Activated naive CD8-positive, alpha-beta T cell treated with anti-CD3 and anti-CD28 coated beads, Interleukin-2, amount 10 ng/mL, durations not matched to agents 7 days and 5 days (primary cell): ENCODE results near the gene HYI. TPM values are rescaled to one million over a fixed set of nuclear protein-coding genes. Genes with fewer than 3 reads are reported as not detected.

ENCODE experiments used
- ATAC-seq: fragments of 150-1000 bp; cut with Tn5 transposase; one replicate; pipeline ENCODE4 v1.10.0; 2021; ENCODE audit warnings: low read depth, moderate library complexity
- POLR2A ChIA-PET: fragments of 350-600 bp; sonication (Branson Sonifier 250); formaldehyde crosslinking; loops from one replicate; lab custom pipeline; 2021; ENCODE audit warnings: antibody characterized with exemption; lab: Charles Lee
- DNase-seq: peaks from one replicate; pipeline ENCODE4 v3.0.0; 2021
- H3K27ac Mint-ChIP-seq: one replicate; pipeline ENCODE4 v1.8.0; 2022; ENCODE audit warnings: mild to moderate bottlenecking, mixed read lengths
- H3K27me3 Mint-ChIP-seq: one replicate; pipeline ENCODE4 v1.8.0; 2022; ENCODE audit warnings: mild to moderate bottlenecking, moderate library complexity, mixed read lengths
- H3K36me3 Mint-ChIP-seq: one replicate; pipeline ENCODE4 v1.8.0; 2021; ENCODE audit warnings: mild to moderate bottlenecking, mixed read lengths
- H3K4me1 Mint-ChIP-seq: one replicate; pipeline ENCODE4 v1.8.0; 2021; ENCODE audit warnings: mixed read lengths
- H3K4me3 Mint-ChIP-seq: one replicate; pipeline ENCODE4 v1.8.0; 2022; ENCODE audit warnings: mild to moderate bottlenecking, moderate library complexity, mixed read lengths
- H3K9me3 Mint-ChIP-seq: one replicate; pipeline ENCODE4 v1.8.0; 2021; ENCODE audit warnings: mixed read lengths
- total RNA-seq, 2 experiments: library from RNA; stranded (reverse); gene quantifications; one replicate each; pipeline ENCODE4 v1.2.3, GENCODE V29; 2021

HYI gene
- total RNA-seq, 2 experiments from 2014 or later: 18.3 to 21.3 TPM

GRCh38 chr1:43446388-43446740, 7.4 kb downstream of the HYI start:
- Mint-ChIP-seq H3K4me1 (no peaks in the 10 kb centered on the region), H3K9me3 (no peaks in the 10 kb centered on the region), H3K36me3 (peaks cover 9% of the 10 kb centered on the region), H3K27ac (no peak overlapping the region), H3K4me3 (no peak overlapping the region), H3K27me3 (no peaks in the 10 kb centered on the region)
- DNase-seq (peak; percentile 23), ATAC-seq (no peak)
- POLR2A ChIA-PET: no interaction called here

- Mint-ChIP-seq H3K36me3 (peaks cover 9% of the 10 kb centered on the region), H3K4me1 (no peaks in the 10 kb centered on the region), H3K9me3 (no peaks in the 10 kb centered on the region), H3K4me3 (no peak overlapping the region), H3K27ac (no peak overlapping the region), H3K27me3 (no peaks in the 10 kb centered on the region)
- POLR2A ChIA-PET: no interaction called here
- ATAC-seq: no peak
- DNase-seq: no peak
Observed at GRCh38 chr1:43445606-43446387, 7.9 kb downstream of the HYI start.

GRCh38 chr1:43444836-43445235, 8.9 kb downstream of the HYI start:
- no peaks in the 10 kb centered on the region for H3K4me1 Mint-ChIP-seq
- no peak overlapping the region for H3K4me3 Mint-ChIP-seq
- DNase-seq (peak; percentile 10), ATAC-seq (no peak)
- POLR2A ChIA-PET: no interaction called here
- no peaks in the 10 kb centered on the region for H3K9me3 Mint-ChIP-seq
- H3K27me3 Mint-ChIP-seq: no peaks in the 10 kb centered on the region
- no peak overlapping the region for H3K27ac Mint-ChIP-seq
- H3K36me3 Mint-ChIP-seq: peaks cover 9% of the 10 kb centered on the region

GRCh38 chr1:43444151-43444828, 9.4 kb downstream of the HYI start:
- Mint-ChIP-seq H3K4me1 (no peaks in the 10 kb centered on the region), H3K36me3 (peaks cover 7% of the 10 kb centered on the region), H3K27ac (no peak overlapping the region), H3K27me3 (no peaks in the 10 kb centered on the region), H3K4me3 (no peak overlapping the region), H3K9me3 (no peaks in the 10 kb centered on the region)
- POLR2A ChIA-PET: interaction anchor here (0.5 kb wide), 1 partner anchor 1100 kb away, joined by 3 read pairs; no protein-coding TSS in a partner anchor
- ATAC-seq: no peak
- peak; percentile 17 for DNase-seq

- POLR2A ChIA-PET: no interaction called here
- H3K4me1 Mint-ChIP-seq: no peaks in the 10 kb centered on the region
- peaks cover 3% of the 10 kb centered on the region for H3K36me3 Mint-ChIP-seq
Observed at GRCh38 chr1:43443197-43443946, 10.4 kb downstream of the HYI start.

GRCh38 chr1:43442756-43443155, 11.0 kb downstream of the HYI start:
- Mint-ChIP-seq H3K27me3 (no peaks in the 10 kb centered on the region), H3K4me3 (no peak overlapping the region), H3K36me3 (peaks cover 3% of the 10 kb centered on the region), H3K4me1 (no peaks in the 10 kb centered on the region), H3K27ac (no peak overlapping the region), H3K9me3 (no peaks in the 10 kb centered on the region)
- POLR2A ChIA-PET: interaction anchor here (1.2 kb wide), 1 partner anchor 9 kb away, joined by 3 read pairs; no protein-coding TSS in a partner anchor
- DNase-seq: no peak
- no peak for ATAC-seq

More at GRCh38 chr1:43443197-43443946, 10.4 kb downstream of the HYI start:
- Mint-ChIP-seq H3K27ac (no peak overlapping the region), H3K27me3 (no peaks in the 10 kb centered on the region), H3K9me3 (no peaks in the 10 kb centered on the region), H3K4me3 (no peak overlapping the region)
- ATAC-seq: no peak
- peak; percentile 19 for DNase-seq

GRCh38 chr1:43441894-43442637, 11.7 kb downstream of the HYI start:
- no peak overlapping the region for H3K27ac Mint-ChIP-seq
- H3K4me1 Mint-ChIP-seq: no peaks in the 10 kb centered on the region
- H3K27me3 Mint-ChIP-seq: no peaks in the 10 kb centered on the region
- peaks cover 3% of the 10 kb centered on the region for H3K36me3 Mint-ChIP-seq
- no peaks in the 10 kb centered on the region for H3K9me3 Mint-ChIP-seq
- DNase-seq (no peak), ATAC-seq (no peak)
- POLR2A ChIA-PET: interaction anchor here (1.2 to 2.3 kb wide), 2 partner anchors 10 to 12 kb away, joined by 3 to 6 read pairs; no protein-coding TSS in a partner anchor
- H3K4me3 Mint-ChIP-seq: no peak overlapping the region

GRCh38 chr1:43441166-43441893, 12.4 kb downstream of the HYI start:
- Mint-ChIP-seq H3K4me1 (no peaks in the 10 kb centered on the region), H3K4me3 (no peak overlapping the region), H3K27ac (no peak overlapping the region), H3K27me3 (no peaks in the 10 kb centered on the region), H3K9me3 (no peaks in the 10 kb centered on the region), H3K36me3 (peaks cover 2% of the 10 kb centered on the region)
- no peak for ATAC-seq
- DNase-seq: no peak
- POLR2A ChIA-PET: interaction anchor here (1.2 to 2.3 kb wide), 2 partner anchors 11 to 13 kb away, joined by 3 to 6 read pairs; no protein-coding TSS in a partner anchor

GRCh38 chr1:43440358-43440757, 13.4 kb downstream of the HYI start:
- Mint-ChIP-seq H3K4me3 (no peak overlapping the region), H3K27me3 (no peaks in the 10 kb centered on the region), H3K9me3 (no peaks in the 10 kb centered on the region), H3K36me3 (no peaks in the 10 kb centered on the region), H3K4me1 (no peaks in the 10 kb centered on the region), H3K27ac (no peak overlapping the region)
- POLR2A ChIA-PET: interaction anchor here (1.1 to 2.3 kb wide), 2 partner anchors 8 to 14 kb away, joined by 3 to 6 read pairs; no protein-coding TSS in a partner anchor
- ATAC-seq: no peak
- no peak for DNase-seq

GRCh38 chr1:43439781-43440180, 13.9 kb downstream of the HYI start:
- Mint-ChIP-seq H3K4me1 (no peaks in the 10 kb centered on the region), H3K36me3 (no peaks in the 10 kb centered on the region), H3K4me3 (no peak overlapping the region), H3K27me3 (no peaks in the 10 kb centered on the region), H3K9me3 (no peaks in the 10 kb centered on the region), H3K27ac (no peak overlapping the region)
- POLR2A ChIA-PET: interaction anchor here (1.1 to 2.3 kb wide), 2 partner anchors 9 to 15 kb away, joined by 3 to 6 read pairs; no protein-coding TSS in a partner anchor
- DNase-seq (no peak), ATAC-seq (no peak)

GRCh38 chr1:43438953-43439581, 14.7 kb downstream of the HYI start:
- Mint-ChIP-seq H3K36me3 (peaks cover 2% of the 10 kb centered on the region), H3K27me3 (no peaks in the 10 kb centered on the region), H3K9me3 (no peaks in the 10 kb centered on the region), H3K4me3 (no peak overlapping the region), H3K27ac (no peak overlapping the region), H3K4me1 (no peaks in the 10 kb centered on the region)
- DNase-seq (peak; percentile 14), ATAC-seq (no peak)
- POLR2A ChIA-PET: no interaction called here

GRCh38 chr1:43438576-43438952, 15.2 kb downstream of the HYI start:
- DNase-seq: no peak
- POLR2A ChIA-PET: no interaction called here
- H3K9me3 Mint-ChIP-seq: no peaks in the 10 kb centered on the region
- no peak for ATAC-seq
- peaks cover 3% of the 10 kb centered on the region for H3K36me3 Mint-ChIP-seq
- H3K27me3 Mint-ChIP-seq: no peaks in the 10 kb centered on the region
- H3K27ac Mint-ChIP-seq: no peak overlapping the region
- no peaks in the 10 kb centered on the region for H3K4me1 Mint-ChIP-seq
- H3K4me3 Mint-ChIP-seq: no peak overlapping the region
